Activated naive CD4-positive, alpha-beta T cell treated with anti-CD3 and anti-CD28 coated beads, Interleukin-2, amount 50 U/mL, for 72 hours (primary cell): ENCODE measurements around the gene TRIM51G. TPM values are rescaled to one million over a fixed set of nuclear protein-coding genes. Genes with fewer than 3 reads are reported as not detected.
"Not testable (repeated sequence)": the region's sequence is repeated elsewhere in the genome, so short reads cannot be mapped to it uniquely, and the experiment has no call there.

Experiments
- ATAC-seq, 2 donors: fragments of 150-1000 bp; cut with Tn5 transposase; 2 replicates each; pipeline ENCODE4 v1.10.0; 2021; ENCODE audit warnings: mild to moderate bottlenecking in 2 of 2, moderate library complexity in 2 of 2
- DNase-seq, 2 donors: peaks; one replicate each; pipeline ENCODE4 v3.0.0; 2021 to 2022; ENCODE audit warnings: low spot score in 2 of 2
- H3K27ac Mint-ChIP-seq, 2 donors: one replicate each; pipeline ENCODE4 v1.8.0; 2022; ENCODE audit warnings: mild to moderate bottlenecking in 2 of 2, mixed read lengths in 2 of 2
- H3K36me3 Mint-ChIP-seq, 2 donors: one replicate each; pipeline ENCODE4 v1.8.0; 2022; ENCODE audit warnings: mixed read lengths in 2 of 2
- H3K9me3 Mint-ChIP-seq, 2 donors: one replicate each; pipeline ENCODE4 v1.8.0; 2022; ENCODE audit warnings: mixed read lengths in 2 of 2
- total RNA-seq, 2 donors: library from RNA; stranded (reverse); gene quantifications; one replicate each; pipeline ENCODE4 v1.2.3, GENCODE V29; 2022

Gene TRIM51G, protein sequence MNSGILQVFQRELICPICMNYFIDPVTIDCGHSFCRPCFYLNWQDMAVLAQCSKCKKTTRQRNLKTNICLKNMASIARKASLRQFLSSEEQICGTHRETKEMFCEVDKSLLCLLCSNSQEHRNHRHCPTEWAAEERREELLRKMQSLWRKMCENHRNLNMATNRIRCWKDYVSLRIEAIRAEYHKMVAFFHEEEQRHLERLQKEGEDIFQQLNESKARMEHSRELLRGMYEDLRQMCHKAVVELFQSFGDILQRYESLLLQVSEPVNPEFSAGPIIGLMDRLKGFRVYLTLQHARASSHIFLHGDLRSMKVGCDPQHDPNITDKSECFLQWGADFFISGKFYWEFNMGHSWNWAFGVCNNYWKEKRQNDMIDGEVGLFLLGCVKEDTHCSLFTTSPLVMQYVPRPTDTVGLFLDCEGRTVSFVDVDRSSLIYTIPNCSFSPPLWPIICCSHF
- not detected for total RNA-seq

- H3K36me3 Mint-ChIP-seq, DNase-seq, H3K27ac Mint-ChIP-seq, H3K9me3 Mint-ChIP-seq, ATAC-seq: not testable (repeated sequence)
Observed at GRCh38 chr11:48983785-48984184, at the start of gene TRIM51G. TSS of gene TRIM51G (minus strand) at chr11:48983885. CDS start at chr11:48981695, 2,190 bp downstream.

- not testable (repeated sequence) for H3K9me3 Mint-ChIP-seq, DNase-seq, H3K36me3 Mint-ChIP-seq, ATAC-seq, H3K27ac Mint-ChIP-seq
Observed at GRCh38 chr11:49028523-49028922, 44.8 kb upstream of the TRIM51G start, which contains the start of gene TRIM49B. TSS of gene TRIM49B (plus strand) at chr11:49028823. CDS start at chr11:49031600, 2,777 bp downstream.

DNA sequence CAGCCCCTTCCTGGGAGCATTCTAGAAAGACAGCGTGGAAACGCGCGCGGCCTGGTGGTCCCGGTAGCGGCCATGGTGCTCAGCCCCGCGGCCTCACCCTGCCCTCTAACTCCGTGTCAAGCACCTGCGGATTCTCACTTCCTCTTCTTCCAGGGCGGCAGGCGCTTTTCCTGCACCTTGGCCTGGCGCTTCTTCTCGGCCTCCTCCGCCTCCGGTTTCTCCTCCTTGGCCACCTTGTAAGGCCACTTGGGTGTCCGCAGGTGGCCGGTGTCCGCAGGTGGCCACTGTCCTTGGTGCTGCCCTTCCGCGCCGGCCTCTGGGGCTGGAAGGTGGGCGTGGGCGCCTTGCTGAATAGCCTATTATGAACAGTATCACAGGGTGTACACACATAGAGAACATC lies 15.1 kb downstream of the TRIM51G start:
- H3K9me3 Mint-ChIP-seq, DNase-seq, H3K27ac Mint-ChIP-seq, H3K36me3 Mint-ChIP-seq, ATAC-seq: not testable (repeated sequence)

DNA sequence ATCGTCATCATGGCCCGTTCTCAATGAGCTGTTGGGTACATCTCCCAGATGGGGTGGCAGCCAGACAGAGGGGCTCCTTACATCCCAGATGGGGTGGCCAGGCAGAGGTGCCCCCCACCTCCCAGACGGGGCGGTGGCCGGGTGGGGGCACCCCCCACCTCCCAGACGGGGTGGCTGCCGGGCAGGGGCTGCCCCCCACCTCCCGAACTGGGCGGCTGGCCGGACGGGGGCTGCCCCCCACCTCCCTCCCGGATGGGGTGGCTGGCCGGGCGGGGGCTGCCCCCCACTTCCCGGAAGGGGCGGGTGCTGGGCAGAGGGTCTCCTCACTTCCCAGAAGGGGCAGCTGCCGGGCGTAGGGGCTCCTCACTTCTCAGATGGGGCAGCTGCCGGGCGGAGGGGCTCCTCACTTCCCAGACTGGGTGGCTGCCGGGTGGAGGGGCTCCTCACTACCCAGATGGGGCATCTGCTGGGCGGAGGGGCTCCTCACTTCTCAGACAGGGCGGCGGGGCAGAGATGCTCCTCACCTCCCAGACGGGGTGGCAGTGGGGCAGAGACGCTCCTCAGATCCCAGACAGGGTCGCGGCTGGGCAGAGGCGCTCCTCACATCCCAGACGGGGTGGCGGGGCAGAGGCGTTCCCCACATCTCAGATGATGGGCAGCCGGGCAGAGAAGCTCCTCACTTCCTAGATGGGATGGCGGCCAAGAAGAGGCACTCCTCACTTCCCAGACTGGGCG lies 28.2 kb downstream of the TRIM51G start:
- H3K36me3 Mint-ChIP-seq, H3K9me3 Mint-ChIP-seq, H3K27ac Mint-ChIP-seq, DNase-seq, ATAC-seq: not testable (repeated sequence)

DNA sequence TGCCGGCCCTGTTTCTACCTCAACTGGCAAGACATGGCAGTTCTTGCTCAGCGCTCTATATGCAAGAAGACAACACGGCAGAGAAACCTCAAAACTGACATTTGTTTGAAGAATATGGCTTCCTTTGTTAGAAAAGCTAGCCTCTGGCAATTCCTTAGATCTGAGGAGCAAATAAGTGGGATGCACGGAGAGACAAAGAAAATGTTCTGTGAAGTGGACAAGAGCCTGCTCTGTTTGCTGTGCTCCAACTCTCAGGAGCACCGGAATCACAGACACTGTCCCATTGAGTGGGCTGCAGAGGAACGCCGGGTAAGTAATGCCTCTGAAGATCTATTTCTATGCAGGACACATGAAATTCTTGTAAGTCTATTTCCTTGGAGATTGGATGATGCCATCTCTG lies 37.9 kb downstream of the TRIM51G start:
- not testable (repeated sequence) for H3K27ac Mint-ChIP-seq, H3K36me3 Mint-ChIP-seq, H3K9me3 Mint-ChIP-seq

More for the DNA sequence above, 37.9 kb downstream of the TRIM51G start:
- not testable (repeated sequence) for DNase-seq, ATAC-seq

Other genes starting within 250 kb of the TRIM51G start
- not detected for gene TRIM49B, start 44.9 kb upstream of the TRIM51G start, total RNA-seq
- gene TRIM64C, start 75.2 kb upstream of the TRIM51G start, total RNA-seq: not detected
- gene FOLH1, start 224.7 kb upstream of the TRIM51G start, total RNA-seq: not detected